Fibroblast of pulmonary artery (primary cell): Measurements from ENCODE around the gene LINGO1.

ENCODE experiments used
- DNase-seq: peaks from one replicate; pipeline ENCODE4 v3.0.0-alpha.2; 2010; ENCODE audit warnings: low read depth
- H3K4me3 ChIP-seq: replicated peaks from 2 replicates; pipeline ENCODE4 v1.5.1; 2011; ENCODE audit warnings: low read depth, mild to moderate bottlenecking, control low read depth, low read length, moderate library complexity
- TF ChIP-seq, protein P1 (sequence below): IDR thresholded peaks from 2 replicates; pipeline ENCODE4 v1.5.1; 2011; ENCODE audit warnings: mild to moderate bottlenecking, control low read depth, low read length, inconsistent platforms; ENCODE audit errors: missing control alignments

The LINGO1 gene, protein sequence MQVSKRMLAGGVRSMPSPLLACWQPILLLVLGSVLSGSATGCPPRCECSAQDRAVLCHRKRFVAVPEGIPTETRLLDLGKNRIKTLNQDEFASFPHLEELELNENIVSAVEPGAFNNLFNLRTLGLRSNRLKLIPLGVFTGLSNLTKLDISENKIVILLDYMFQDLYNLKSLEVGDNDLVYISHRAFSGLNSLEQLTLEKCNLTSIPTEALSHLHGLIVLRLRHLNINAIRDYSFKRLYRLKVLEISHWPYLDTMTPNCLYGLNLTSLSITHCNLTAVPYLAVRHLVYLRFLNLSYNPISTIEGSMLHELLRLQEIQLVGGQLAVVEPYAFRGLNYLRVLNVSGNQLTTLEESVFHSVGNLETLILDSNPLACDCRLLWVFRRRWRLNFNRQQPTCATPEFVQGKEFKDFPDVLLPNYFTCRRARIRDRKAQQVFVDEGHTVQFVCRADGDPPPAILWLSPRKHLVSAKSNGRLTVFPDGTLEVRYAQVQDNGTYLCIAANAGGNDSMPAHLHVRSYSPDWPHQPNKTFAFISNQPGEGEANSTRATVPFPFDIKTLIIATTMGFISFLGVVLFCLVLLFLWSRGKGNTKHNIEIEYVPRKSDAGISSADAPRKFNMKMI

DNA sequence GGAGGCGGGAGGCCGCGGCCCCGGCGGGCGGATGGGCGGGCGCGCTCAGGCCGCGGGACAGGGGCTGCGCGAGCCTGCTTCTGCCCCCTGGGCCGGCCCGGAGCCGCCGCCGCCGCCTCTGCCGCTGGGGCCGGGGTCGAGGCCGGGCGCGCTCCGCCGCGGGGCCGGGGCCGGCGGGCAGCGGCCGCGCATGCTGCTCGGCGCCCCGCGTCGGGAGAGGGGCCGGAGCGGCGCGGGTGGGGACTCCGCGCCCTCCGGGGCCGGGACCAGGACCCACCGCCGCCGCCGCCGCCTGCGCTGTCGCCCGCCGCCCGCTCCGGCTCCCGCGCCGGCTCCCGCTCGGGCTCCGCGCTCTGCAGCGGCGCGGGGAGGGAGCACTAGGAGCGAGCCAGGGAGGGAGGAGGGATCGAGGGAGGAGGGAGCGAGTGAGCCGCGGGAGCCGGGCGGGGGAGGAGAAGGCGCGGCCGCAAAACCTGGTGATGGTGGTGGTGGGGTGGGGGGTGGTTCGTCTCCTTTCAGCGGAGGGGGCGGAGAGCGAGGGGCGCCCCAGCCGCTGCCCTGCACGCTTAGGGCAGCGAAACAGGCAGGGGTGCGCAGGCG is at the start of gene LINGO1:
Gene LINGO1, minus strand, starts transcription at position 379 of the 600 bp plus-strand sequence. CDS start 597 bp downstream, outside the sequence.
- no peak for DNase-seq
- peak within 1 kb of the TSS; percentile 50 for H3K4me3 ChIP-seq
- TF ChIP-seq, protein P1, sequence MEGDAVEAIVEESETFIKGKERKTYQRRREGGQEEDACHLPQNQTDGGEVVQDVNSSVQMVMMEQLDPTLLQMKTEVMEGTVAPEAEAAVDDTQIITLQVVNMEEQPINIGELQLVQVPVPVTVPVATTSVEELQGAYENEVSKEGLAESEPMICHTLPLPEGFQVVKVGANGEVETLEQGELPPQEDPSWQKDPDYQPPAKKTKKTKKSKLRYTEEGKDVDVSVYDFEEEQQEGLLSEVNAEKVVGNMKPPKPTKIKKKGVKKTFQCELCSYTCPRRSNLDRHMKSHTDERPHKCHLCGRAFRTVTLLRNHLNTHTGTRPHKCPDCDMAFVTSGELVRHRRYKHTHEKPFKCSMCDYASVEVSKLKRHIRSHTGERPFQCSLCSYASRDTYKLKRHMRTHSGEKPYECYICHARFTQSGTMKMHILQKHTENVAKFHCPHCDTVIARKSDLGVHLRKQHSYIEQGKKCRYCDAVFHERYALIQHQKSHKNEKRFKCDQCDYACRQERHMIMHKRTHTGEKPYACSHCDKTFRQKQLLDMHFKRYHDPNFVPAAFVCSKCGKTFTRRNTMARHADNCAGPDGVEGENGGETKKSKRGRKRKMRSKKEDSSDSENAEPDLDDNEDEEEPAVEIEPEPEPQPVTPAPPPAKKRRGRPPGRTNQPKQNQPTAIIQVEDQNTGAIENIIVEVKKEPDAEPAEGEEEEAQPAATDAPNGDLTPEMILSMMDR = no peak

DNA sequence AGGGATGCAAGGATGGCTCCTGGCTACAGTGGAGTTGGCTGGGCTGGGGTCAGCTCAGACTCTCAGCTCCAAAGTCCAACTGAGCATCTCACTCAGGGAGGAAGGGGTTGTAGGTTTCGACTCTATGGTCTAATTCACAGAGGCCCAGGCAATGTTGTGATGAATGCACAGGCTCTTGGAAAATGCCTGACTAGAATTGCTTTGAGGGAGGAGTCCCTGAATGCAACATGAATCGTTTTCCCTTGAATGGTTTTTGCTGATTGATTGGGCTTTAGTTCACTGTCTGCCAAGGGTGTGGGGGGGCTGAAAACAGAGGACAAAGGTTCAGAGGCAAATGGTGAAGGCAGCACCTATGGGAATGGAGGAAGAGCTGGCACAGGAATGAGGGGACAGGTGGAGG is 48.6 kb upstream of the LINGO1 start:
- TF ChIP-seq, protein P1 = no peak
- DNase-seq = no peak
- no peak overlapping the region for H3K4me3 ChIP-seq

DNA sequence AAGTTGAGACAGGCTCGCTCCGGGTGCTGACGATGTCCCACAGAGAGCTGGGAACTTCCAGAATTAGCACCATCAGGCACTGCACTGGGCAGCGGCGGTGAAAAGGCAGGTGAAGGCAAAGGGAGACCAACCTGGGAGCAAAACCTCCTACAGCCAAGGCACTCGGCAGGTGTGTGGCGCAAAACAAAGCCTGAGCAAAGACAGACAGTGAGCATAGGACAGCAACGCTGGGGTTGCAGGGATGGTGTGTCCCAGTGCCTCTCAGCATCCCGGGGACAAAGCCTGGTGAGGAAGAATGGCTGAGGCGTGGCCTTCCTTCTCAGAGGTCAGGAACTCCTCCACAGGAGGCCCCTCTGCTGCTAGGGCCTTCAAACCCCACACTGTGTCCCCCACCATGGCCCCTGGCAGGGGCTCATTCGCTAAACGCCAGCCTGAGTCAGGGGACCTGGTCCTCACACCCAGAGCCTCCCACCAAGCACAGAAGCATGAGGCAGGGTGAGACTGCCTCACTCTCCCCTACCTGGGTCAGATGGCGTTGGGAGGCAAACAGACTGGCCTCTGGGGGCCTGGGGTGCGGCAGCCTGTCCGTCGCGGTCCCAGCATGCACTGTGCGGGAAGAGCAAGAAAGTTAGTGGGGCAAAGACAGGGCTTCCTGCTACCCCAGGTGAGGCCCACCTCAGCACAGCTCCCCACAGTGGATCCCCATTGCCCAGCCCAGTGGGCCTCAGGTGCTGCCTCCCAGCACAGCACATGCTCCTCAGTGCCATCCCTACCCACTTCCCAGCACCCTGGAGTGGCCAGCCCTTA is 44.1 kb upstream of the LINGO1 start:
- no peak for DNase-seq
- H3K4me3 ChIP-seq = no peak overlapping the region

DNA sequence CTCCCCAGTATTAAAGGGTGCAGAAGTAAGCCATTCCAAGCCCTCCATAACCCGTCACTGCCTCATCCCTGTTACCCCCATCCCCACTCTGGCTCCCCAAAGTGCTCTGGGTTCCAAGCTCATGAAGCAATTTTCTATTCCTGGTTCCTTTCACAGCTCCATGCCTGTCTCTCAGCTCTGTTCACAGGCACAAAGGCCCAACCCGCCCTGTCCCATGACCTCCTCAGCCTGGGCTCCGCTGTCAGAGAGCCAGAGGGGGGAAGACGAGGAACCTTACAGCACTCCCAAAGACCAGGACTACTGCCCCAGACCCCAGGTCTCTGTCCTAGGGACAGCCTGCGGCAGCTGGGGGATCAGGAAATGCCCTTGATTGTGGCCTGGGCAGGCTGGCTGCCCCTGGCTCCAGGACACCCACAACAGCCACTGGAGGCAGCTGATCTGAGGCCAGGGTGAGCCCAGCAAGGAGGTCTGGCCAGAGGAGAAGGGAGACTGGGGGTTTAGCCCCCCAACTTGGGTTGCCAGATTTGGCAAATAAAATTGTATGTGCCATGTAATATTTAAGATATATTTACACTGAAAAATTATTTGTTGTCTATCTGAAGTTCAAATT is 43.2 kb upstream of the LINGO1 start:
- TF ChIP-seq, protein P1 = no peak
- no peak overlapping the region for H3K4me3 ChIP-seq

More for the DNA sequence above, 44.1 kb upstream of the LINGO1 start:
- TF ChIP-seq, protein P1 = no peak

DNA sequence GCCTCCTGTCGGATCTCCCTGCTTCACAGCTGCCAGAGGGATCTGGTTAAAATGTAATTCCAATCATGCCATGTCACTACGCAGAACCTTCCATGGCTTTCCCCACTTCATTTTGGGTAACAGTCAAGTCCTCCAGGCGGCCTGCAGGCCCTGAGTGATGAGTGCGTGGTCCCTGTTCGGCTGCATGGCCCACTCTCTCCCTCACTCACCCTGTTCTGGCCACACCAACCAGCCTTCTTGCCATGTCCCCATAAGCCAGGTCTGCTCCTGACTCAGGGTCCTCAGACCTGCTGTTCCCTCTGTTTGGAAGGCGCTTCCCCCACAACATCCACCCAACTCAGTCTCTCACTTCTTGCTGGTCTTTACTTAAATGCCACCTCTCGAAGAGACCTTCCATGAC is 41.6 kb upstream of the LINGO1 start:
- TF ChIP-seq, protein P1 = no peak
- no peak for DNase-seq
- no peak overlapping the region for H3K4me3 ChIP-seq

More for the DNA sequence above, 43.2 kb upstream of the LINGO1 start:
- DNase-seq = no peak

DNA sequence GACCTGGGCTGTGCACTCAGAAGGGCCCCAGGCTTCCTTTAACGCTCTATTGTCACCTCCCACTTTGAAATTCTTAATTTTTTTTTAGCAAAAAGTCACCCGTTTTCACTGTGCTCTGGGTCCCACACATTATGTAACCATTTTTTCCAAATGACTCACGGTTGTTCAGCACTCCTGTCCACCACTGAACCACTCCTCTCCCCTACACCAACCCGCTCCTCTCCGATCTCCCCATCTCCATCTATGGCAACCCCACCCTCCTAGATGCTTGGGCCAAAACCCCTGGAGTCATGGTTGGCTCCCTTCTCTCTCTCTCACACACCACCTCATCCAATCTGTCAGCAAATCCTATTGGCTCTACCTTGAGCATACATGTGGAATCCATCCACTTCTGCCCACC is 41.2 kb upstream of the LINGO1 start:
- TF ChIP-seq, protein P1 = no peak
- DNase-seq = no peak
- no peak overlapping the region for H3K4me3 ChIP-seq
